ENCODE data around the gene HYI.

HYI gene

GRCh38 chr1:43446388-43446740 is 7.4 kb downstream of the HYI start:
- no peak for TF ChIP-seq CTCF (IDR thresholded peaks at IDR 0.05; ENCODE audit: unreplicated experiment in 3 of 3)
- H3K27me3 Mint-ChIP-seq (ENCODE audit: low read depth), result no peaks in the 10 kb centered on the region
- H3K27ac Mint-ChIP-seq, result no peak overlapping the region
- H3K4me1 Mint-ChIP-seq, result peaks cover 7% of the 10 kb centered on the region
- H3K9me3 Mint-ChIP-seq, result no peaks in the 10 kb centered on the region
- peaks cover 78% of the 10 kb centered on the region for H3K36me3 Mint-ChIP-seq (ENCODE audit: low read depth)
- no peak overlapping the region for H3K4me3 Mint-ChIP-seq

DNA sequence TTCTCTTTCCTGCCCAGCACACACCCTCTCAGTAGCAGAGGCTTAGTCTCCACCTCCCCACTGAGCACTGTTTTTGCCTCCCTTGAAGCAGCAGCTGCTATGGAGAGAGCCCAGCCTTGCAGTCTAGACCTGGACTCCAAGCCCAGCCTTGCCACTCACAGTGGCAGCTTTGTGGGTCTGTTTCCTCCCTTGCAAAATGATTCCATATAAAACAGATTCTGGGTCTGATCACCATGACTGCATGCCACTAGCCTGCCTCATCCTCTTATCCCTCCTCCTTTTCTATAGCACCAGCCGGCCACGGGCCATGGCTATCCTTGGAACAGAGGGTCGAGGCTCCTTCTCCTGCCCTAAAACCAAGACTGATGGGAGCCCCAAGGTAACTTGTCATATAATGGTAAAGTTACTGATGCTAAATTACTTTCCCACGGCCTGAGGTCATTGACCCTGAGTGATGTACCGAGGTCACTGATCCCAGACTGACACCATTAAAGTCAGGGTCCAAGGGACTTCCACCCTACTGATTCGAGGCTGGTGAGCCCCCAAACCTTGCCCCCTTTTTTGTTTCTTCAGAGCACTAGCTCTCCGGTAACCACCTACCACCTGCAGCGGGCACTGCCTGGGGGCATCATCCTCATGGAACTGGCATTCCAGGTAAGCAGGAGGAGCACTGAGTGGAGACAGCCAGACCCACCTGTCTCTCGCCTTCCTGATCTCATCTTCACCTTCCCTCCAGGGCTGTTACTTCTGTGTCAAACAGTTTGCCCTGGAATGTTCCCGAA is 7.9 kb downstream of the HYI start:
- H3K27ac Mint-ChIP-seq, result peak overlapping the region in 1 of 3 experiments; percentile 21
- H3K9me3 Mint-ChIP-seq, result no peaks in the 10 kb centered on the region
- TF ChIP-seq CTCF (IDR thresholded peaks at IDR 0.05; ENCODE audit: unreplicated experiment in 3 of 3), result no peak
- no peak overlapping the region for H3K4me3 Mint-ChIP-seq
- H3K4me1 Mint-ChIP-seq, result peaks cover 7% of the 10 kb centered on the region
- no peaks in the 10 kb centered on the region for H3K27me3 Mint-ChIP-seq (ENCODE audit: low read depth)
- peaks cover 80% of the 10 kb centered on the region for H3K36me3 Mint-ChIP-seq (ENCODE audit: low read depth)

DNA sequence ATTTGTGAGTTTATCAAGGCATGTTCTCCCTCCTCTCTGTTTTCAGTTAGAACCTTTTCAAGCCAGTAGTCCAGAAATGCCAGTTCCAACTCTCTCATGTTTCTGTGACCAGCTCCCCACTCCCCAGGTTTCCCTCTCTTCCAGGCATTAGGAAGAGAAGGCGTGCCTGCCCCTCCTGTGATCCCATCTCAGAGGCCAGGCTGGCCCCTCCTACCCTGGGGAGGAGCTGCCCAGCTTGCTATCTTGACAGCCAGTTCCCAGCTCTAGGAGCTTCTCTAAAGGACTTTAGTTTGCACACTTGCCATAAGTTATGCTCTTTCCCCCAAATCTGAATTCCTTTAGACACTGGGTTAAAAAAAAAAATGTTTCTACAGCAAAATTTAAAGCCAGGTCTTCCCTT is 8.9 kb downstream of the HYI start:
- Mint-ChIP-seq H3K36me3 (ENCODE audit: low read depth) (peaks cover 75% of the 10 kb centered on the region), H3K9me3 (no peaks in the 10 kb centered on the region), H3K27ac (peak overlapping the region in 2 of 3 experiments; percentile 16 to 21), H3K27me3 (ENCODE audit: low read depth) (no peaks in the 10 kb centered on the region), H3K4me1 (peaks cover 7% of the 10 kb centered on the region), H3K4me3 (no peak overlapping the region)
- TF ChIP-seq CTCF (IDR thresholded peaks at IDR 0.05; ENCODE audit: unreplicated experiment in 3 of 3), result no peak

- H3K27ac Mint-ChIP-seq, result peak overlapping the region in 1 of 3 experiments; percentile 16
- H3K9me3 Mint-ChIP-seq, result no peaks in the 10 kb centered on the region
- no peaks in the 10 kb centered on the region for H3K27me3 Mint-ChIP-seq (ENCODE audit: low read depth)
- H3K36me3 Mint-ChIP-seq (ENCODE audit: low read depth), result peaks cover 71% of the 10 kb centered on the region
- H3K4me3 Mint-ChIP-seq, result no peak overlapping the region
- TF ChIP-seq CTCF (IDR thresholded peaks at IDR 0.05; ENCODE audit: unreplicated experiment in 3 of 3), result no peak
- peaks cover 7% of the 10 kb centered on the region for H3K4me1 Mint-ChIP-seq
Observed at GRCh38 chr1:43444151-43444828, 9.4 kb downstream of the HYI start.

DNA sequence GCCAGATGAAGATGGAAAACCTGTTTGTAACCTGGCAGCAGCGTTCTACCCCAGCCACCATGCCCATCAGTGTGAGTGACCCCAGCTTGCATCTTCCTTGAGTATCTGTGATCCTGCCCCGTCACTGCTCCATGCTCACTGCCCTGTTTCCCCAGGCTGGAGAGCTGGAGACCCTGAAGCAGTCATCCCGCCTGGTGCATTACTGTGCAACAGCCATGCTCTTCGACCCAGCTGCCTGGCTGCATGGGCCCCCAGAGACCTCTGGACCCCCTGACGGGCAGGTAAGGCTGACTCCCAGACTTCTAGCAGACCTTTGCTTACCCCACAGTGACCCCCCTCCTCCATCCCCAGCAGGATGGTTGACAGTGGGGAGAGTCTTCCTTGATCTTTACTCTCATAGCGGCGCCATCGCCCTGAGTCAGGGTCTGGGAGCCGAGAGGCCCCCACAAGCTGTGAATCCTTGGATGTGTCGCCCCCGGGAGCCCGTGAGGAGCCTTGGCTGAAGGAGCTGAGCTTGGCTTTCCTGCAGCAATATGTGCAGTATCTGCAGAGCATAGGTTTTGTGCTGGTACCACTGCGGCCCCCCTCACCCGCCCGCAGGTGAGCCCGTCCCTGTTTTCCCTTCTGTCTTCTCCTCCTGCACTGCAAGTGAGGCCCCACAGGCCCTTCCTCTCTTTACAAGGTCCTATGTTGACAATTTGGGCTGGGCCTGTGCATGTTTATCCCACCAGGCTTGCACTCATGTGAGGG is 10.4 kb downstream of the HYI start:
- Mint-ChIP-seq H3K4me1 (peaks cover 7% of the 10 kb centered on the region), H3K27ac (no peak overlapping the region), H3K27me3 (ENCODE audit: low read depth) (no peaks in the 10 kb centered on the region), H3K4me3 (no peak overlapping the region), H3K9me3 (no peaks in the 10 kb centered on the region), H3K36me3 (ENCODE audit: low read depth) (peaks cover 68% of the 10 kb centered on the region)
- TF ChIP-seq CTCF (IDR thresholded peaks at IDR 0.05; ENCODE audit: unreplicated experiment in 3 of 3), result no peak
